SK-N-SH (cell line): ENCODE results near the gene ASCL5.

Experiments
- CTCF ChIP-seq: fragments of 200-600 bp; sonication (generic); IDR thresholded peaks from 2 replicates; pipeline ENCODE4 v1.6.1; 2017; ENCODE audit warnings: antibody characterized with exemption, mild to moderate bottlenecking, moderate library complexity
- EP300 ChIP-seq, 2 experiments: IDR thresholded peaks; 2 replicates each; pipeline versions ENCODE4 v1.4.0 to v1.6.1; 2012; ENCODE audit warnings: borderline replicate concordance in 1 of 2, low read depth in 1 of 2, low read length in 1 of 2
- EZH2phosphoT487 ChIP-seq: fragments of 200-600 bp; sonication (generic); IDR thresholded peaks from 2 replicates; pipeline ENCODE4 v1.6.1; 2017; ENCODE audit warnings: low read depth, mixed run types, mild to moderate bottlenecking, antibody characterized with exemption, moderate library complexity, borderline replicate concordance
- MAX ChIP-seq: IDR thresholded peaks from 2 replicates; pipeline ENCODE4 v1.4.0; 2012; ENCODE audit warnings: low read depth
- SIN3A ChIP-seq: IDR thresholded peaks from 2 replicates; pipeline ENCODE4 v1.6.1; 2012; ENCODE audit warnings: low read depth, mild to moderate bottlenecking, low read length, moderate library complexity, borderline replicate concordance

GRCh38 chr1:201157949-201158348, 31.0 kb upstream of the ASCL5 start:
- TF ChIP-seq CTCF (no peak), EP300 (IDR thresholded peaks at IDR 0.05; ENCODE audit: borderline replicate concordance in 1 of 2, low read depth in 1 of 2, low read length in 1 of 2) (no peak), MAX (no peak), EZH2phosphoT487 (no peak), SIN3A (no peak)
